Pancreas (tissue), 10 donors: ENCODE measurements around the gene FBXW4. TPM values are rescaled to one million over a fixed set of nuclear protein-coding genes. Genes with fewer than 3 reads are reported as not detected.
A peak's percentile ranks its signal among the peaks of the same experiment; 100 is the strongest.

Experiments used
- ATAC-seq, 4 donors: fragments of 200-7000 bp; cut with Tn5 transposase; one replicate each; pipeline versions ENCODE4 v1.8.0 to v1.9.1; 2020; ENCODE audit warnings: mild to moderate bottlenecking in 4 of 4, moderate library complexity in 4 of 4
- DNase-seq, 6 donors: peaks; one replicate each; pipeline ENCODE4 v3.0.0-alpha.2; 2020
- FAIRE-seq: peaks from 2 replicates; lab custom pipeline; 2012; peaks lifted over from hg19 to GRCh38; lab: Jason Lieb, UNC
- H3K27ac ChIP-seq, 4 donors: fragments of 200-600 bp; sonication (generic); 1 replicate in 3 of 4; 2 replicates in 1 of 4; pipeline versions ENCODE4 v1.5.0 to v1.8.0; 2020
- H3K27me3 ChIP-seq, 4 donors: fragments of 200-600 bp; one replicate each; pipeline ENCODE4 v1.8.0; 2021
- H3K36me3 ChIP-seq, 3 donors: fragments of 200-600 bp; sonication (generic) in 1 of 3; one replicate each; pipeline versions ENCODE4 v1.5.0 to v1.8.0; 2020 to 2021
- H3K4me1 ChIP-seq, 3 donors: fragments of 200-600 bp; one replicate each; pipeline ENCODE4 v1.8.0; 2021
- H3K4me3 ChIP-seq, 4 donors: fragments of 200-600 bp; sonication (generic) in 2 of 4; one replicate each; pipeline versions ENCODE4 v1.5.0 to v1.8.0; 2020 to 2021
- H3K9me3 ChIP-seq, 4 donors: fragments of 200-600 bp; one replicate each; pipeline ENCODE4 v1.8.0; 2021
- WGBS, 2 donors: extraction: QIAGEN DNeasy Blood & Tissue Kit; methylation state at CpG; one replicate each; pipeline ENCODE4 v1.1.7; 2013; 5-methylcytosine and 5-hydroxymethylcytosine counted together
- intact Hi-C, 3 donors: fragments of 100-400 bp; cut with DNase I; formaldehyde crosslinking; loops; one replicate each; pipeline versions ENCODE4 v1.11.1 to v1.14.2; 2022
- polyA plus RNA-seq, 2 donors: library from polyadenylated mRNA; stranded (reverse); fragments of 200-250 nt; gene quantifications; one replicate each; pipeline ENCODE4 v1.2.3, GENCODE V29; 2013
- total RNA-seq, 6 donors: library from RNA; stranded (reverse); fragmentation: NEBNext Ultra II Directional in 4 of 6; extraction: Animal tissue kit (Norgen Biotek cat#: 25700) in 4 of 6; gene quantifications; one replicate each; pipeline versions ENCODE4 v1.2.1 to v1.2.4, GENCODE V29; 2021 to 2023
- TF ChIP-seq, protein P1 (sequence below), 4 donors: fragments of 200-600 bp; sonication (generic) in 3 of 4; IDR thresholded peaks; one replicate each; pipeline versions ENCODE4 v1.5.0 to v1.8.0; 2021; ENCODE audit warnings: antibody characterized with exemption in 4 of 4
- donor health status: healthy with polysubstance abuse.
- donor health status: DM: no; HTN: no; CAD: no; lungs with moderate emphysema.
- donor health status: DM: no; HTN: no; CAD: no.
- donor health status: control.
- donor health status: control.
- donor health status: Bipolar disorder and iron deficiency.
- donor health status: DM: yes; HTN: yes; CAD: no.
- donor health status: DM: no; HTN: no; CAD: no.
- donor health status: DM: no; HTN: no; CAD: no.
- donor health status: DM: yes; HTN: yes; CAD: no.

Gene FBXW4
- total and polyA plus RNA-seq, 8 donors: 32.3 to 49.4 (median 40.0) TPM

DNA sequence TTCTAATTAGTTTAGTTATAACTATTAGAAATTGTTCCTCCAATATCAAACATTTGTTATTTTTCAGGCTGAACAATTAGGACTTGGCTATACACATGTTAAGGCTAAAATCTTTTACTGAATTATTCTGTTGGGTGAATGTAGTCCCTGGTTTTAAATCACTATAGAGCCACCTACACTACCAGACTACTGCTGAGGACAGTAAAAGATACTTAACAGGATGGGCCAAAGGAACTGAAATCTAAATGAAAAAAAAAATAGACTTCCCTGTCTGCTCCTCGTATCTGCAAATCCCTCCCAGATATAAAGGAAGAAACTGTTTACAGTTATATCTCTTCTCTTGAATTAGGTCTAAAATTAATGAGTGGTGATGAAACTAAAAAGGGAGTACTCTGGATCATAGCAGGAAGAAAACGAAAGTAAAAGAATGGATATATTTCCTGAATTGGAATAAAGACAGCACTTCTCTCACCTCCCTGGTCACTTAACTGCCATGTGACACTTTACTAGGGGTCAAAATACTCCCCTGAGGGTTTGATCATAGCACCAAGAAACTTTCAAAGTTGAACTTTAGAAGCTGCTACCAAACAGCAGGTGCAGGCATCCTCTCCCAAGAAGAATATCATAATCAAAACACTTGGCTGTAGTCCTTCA lies 12.7 kb downstream of the FBXW4 start:
- Histone ChIP-seq H3K27ac (peak overlapping the region in 1 of 4 donors; percentile 20), H3K36me3 (no peaks in the 10 kb centered on the region), H3K27me3 (no peaks in the 10 kb centered on the region), H3K4me3 (no peak overlapping the region), H3K9me3 (no peaks in the 10 kb centered on the region), H3K4me1 (peaks cover 0 to 4% (median 0%) of the 10 kb centered on the region in 3 donors)
- intact Hi-C loops: no loop called here
- ATAC-seq: peak in 3 of 4 donors; percentile 48 to 75 (median 67)
- WGBS, 2 donors: 28 to 31% methylated on average over 2 of the region's 2 CpGs
- no peak for DNase-seq
- FAIRE-seq: no peak
- TF ChIP-seq, protein P1, sequence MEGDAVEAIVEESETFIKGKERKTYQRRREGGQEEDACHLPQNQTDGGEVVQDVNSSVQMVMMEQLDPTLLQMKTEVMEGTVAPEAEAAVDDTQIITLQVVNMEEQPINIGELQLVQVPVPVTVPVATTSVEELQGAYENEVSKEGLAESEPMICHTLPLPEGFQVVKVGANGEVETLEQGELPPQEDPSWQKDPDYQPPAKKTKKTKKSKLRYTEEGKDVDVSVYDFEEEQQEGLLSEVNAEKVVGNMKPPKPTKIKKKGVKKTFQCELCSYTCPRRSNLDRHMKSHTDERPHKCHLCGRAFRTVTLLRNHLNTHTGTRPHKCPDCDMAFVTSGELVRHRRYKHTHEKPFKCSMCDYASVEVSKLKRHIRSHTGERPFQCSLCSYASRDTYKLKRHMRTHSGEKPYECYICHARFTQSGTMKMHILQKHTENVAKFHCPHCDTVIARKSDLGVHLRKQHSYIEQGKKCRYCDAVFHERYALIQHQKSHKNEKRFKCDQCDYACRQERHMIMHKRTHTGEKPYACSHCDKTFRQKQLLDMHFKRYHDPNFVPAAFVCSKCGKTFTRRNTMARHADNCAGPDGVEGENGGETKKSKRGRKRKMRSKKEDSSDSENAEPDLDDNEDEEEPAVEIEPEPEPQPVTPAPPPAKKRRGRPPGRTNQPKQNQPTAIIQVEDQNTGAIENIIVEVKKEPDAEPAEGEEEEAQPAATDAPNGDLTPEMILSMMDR (IDR thresholded peaks at IDR 0.05): no peak

DNA sequence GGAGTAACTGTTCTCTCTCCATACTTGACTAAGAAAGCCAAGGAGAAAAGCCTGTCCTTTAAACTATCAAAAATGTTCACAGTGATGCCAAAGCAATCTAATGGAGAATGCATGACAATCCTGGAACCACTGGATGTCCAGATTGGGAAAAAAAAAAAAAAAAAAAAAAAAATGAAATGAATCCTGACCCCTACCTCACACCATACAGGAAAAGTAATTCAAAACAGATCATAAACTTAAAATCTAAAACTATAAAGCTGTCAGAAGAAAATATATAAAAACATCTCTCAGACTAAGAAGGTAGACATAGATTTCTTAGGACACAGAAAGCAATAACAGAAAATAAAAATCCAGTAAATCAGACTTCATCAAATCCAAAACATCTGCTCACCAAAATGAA lies 18.4 kb downstream of the FBXW4 start:
- peaks cover 0 to 18% (median 0%) of the 10 kb centered on the region in 3 donors for H3K36me3 ChIP-seq
- intact Hi-C loops: no loop called here
- no peak for FAIRE-seq

DNA sequence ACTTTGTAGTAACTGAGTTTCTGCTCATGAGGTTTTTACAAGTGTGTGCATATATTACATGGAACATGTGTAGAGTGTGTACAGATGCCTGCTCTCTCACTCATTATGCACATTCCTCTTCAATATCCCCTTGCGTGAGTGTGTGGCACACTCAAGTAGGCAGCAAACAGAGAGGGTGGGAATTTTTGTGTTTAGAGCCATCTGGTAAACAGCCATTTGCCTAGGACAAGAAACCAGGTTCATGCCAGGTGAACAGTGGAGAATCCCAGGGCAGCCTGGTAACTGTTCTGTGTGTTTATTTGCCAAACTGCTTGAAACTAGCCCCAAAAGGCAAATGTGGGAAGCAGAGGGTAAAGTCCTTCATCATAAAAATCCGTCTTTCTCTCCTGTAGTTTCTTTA lies 19.9 kb downstream of the FBXW4 start:
- FAIRE-seq (no peak), DNase-seq (peak in 2 of 6 donors; percentile 18 to 32), ATAC-seq (peak; percentile 16 to 90 (median 62))
- no peaks in the 10 kb centered on the region for H3K9me3 ChIP-seq
- H3K27me3 ChIP-seq: no peaks in the 10 kb centered on the region
- 39 to 43% methylated on average over 2 of the region's 2 CpGs for WGBS, 2 donors
- peaks cover 0 to 19% (median 0%) of the 10 kb centered on the region in 3 donors for H3K36me3 ChIP-seq
- H3K27ac ChIP-seq: no peak overlapping the region
- peaks cover 0 to 6% (median 0%) of the 10 kb centered on the region in 3 donors for H3K4me1 ChIP-seq
- intact Hi-C loops: no loop called here
- H3K4me3 ChIP-seq: no peak overlapping the region
- TF ChIP-seq, protein P1 (IDR thresholded peaks at IDR 0.05): no peak

More for the DNA sequence above, 18.4 kb downstream of the FBXW4 start:
- Histone ChIP-seq H3K4me3 (no peak overlapping the region), H3K4me1 (peaks cover 0 to 6% (median 0%) of the 10 kb centered on the region in 3 donors), H3K27ac (no peak overlapping the region), H3K9me3 (no peaks in the 10 kb centered on the region), H3K27me3 (no peaks in the 10 kb centered on the region)
- TF ChIP-seq, protein P1 (IDR thresholded peaks at IDR 0.05): no peak
- DNase-seq (no peak), ATAC-seq (no peak)

DNA sequence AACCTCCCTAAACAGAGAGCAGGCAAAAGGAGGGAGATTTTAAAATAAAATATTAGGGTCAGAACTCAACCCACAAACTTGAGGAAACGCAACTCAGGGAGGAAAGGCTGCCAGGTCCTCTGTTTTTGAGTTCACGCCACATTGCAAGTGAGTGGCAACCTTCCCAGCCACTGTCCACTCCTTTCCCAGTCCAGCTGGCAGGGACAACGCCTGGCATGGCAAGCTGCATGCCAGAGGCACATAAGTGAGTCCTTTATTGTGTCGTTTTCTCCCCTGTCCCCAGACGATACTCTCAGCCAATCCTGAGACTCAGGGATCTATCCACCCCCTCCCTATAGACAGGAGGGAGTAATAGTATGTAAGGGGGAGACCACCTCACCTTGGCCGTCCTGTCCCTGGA lies 22.4 kb downstream of the FBXW4 start:
- Histone ChIP-seq H3K9me3 (no peaks in the 10 kb centered on the region), H3K4me3 (no peak overlapping the region), H3K27ac (no peak overlapping the region), H3K36me3 (peaks cover 0 to 23% (median 0%) of the 10 kb centered on the region in 3 donors), H3K4me1 (peaks cover 0 to 6% (median 0%) of the 10 kb centered on the region in 3 donors), H3K27me3 (no peaks in the 10 kb centered on the region)
- DNase-seq (no peak), ATAC-seq (peak in 1 of 4 donors; percentile 37), FAIRE-seq (no peak)
- TF ChIP-seq, protein P1 (IDR thresholded peaks at IDR 0.05): no peak
- WGBS, 2 donors: 59 to 63% methylated on average over 6 of the region's 6 CpGs
- intact Hi-C loops: no loop called here

DNA sequence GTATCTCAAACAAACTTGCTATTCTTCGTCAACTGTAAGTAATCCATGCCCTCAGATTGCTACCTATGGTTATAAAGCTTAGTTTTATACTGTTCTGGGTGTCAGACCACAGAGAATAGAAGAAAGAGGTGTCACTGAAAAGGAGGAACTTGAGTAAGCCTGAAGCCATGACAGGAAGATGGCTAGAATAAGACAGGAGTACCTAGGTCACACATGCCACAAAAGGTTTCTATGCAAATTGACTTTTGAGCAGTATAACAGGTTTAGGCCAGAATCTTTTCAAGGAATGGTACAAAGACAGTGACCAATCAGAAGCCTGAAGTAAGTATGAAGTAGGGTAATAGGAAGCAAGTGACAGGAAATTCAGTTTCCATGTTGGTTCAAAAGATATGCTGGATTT lies 23.5 kb downstream of the FBXW4 start:
- Histone ChIP-seq H3K27ac (no peak overlapping the region), H3K27me3 (no peaks in the 10 kb centered on the region), H3K4me3 (no peak overlapping the region), H3K4me1 (peaks cover 0 to 6% (median 0%) of the 10 kb centered on the region in 3 donors), H3K9me3 (no peaks in the 10 kb centered on the region), H3K36me3 (peaks cover 0 to 28% (median 0%) of the 10 kb centered on the region in 3 donors)
- no peak for FAIRE-seq
- intact Hi-C loops: no loop called here
- WGBS, 2 donors: 97 to 100% methylated on average over 1 of the region's 1 CpG
- TF ChIP-seq, protein P1 (IDR thresholded peaks at IDR 0.05): no peak
- no peak for ATAC-seq
- no peak for DNase-seq
